ENCODE data around the gene GPX2.

DNA sequence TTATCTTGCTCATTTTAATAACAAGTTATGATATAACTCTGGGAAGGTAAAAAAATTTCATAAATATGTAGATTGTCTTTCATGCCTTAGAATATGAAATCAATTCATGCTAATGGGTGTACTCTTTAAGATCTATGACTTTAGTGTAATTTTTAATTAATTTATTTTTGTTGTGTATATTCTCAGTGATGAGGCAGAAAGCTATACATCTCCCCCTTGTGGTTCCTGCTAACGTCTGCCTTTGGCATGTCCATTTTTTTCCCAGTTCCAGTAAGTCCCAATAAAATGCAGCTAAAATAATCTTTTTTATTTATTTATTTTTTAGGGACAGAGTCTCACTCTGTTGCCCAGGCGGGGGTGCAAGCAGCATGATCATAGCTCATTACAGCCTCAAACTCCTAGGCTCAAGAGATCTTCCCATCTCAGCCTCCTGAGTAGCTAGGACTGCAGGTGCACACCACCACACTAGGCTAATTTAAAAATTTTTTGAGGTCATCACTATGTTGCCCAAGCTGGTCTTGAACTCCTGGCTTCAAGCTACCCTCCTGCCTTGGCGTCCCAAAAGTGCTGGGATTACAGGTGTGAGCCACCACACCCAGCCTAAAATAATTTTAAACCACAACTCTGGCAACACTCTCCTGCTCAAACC lies 31.6 kb downstream of the GPX2 start:
- TF ChIP-seq, protein P1, sequence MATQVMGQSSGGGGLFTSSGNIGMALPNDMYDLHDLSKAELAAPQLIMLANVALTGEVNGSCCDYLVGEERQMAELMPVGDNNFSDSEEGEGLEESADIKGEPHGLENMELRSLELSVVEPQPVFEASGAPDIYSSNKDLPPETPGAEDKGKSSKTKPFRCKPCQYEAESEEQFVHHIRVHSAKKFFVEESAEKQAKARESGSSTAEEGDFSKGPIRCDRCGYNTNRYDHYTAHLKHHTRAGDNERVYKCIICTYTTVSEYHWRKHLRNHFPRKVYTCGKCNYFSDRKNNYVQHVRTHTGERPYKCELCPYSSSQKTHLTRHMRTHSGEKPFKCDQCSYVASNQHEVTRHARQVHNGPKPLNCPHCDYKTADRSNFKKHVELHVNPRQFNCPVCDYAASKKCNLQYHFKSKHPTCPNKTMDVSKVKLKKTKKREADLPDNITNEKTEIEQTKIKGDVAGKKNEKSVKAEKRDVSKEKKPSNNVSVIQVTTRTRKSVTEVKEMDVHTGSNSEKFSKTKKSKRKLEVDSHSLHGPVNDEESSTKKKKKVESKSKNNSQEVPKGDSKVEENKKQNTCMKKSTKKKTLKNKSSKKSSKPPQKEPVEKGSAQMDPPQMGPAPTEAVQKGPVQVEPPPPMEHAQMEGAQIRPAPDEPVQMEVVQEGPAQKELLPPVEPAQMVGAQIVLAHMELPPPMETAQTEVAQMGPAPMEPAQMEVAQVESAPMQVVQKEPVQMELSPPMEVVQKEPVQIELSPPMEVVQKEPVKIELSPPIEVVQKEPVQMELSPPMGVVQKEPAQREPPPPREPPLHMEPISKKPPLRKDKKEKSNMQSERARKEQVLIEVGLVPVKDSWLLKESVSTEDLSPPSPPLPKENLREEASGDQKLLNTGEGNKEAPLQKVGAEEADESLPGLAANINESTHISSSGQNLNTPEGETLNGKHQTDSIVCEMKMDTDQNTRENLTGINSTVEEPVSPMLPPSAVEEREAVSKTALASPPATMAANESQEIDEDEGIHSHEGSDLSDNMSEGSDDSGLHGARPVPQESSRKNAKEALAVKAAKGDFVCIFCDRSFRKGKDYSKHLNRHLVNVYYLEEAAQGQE (IDR thresholded peaks at IDR 0.05; ENCODE audit: low read depth, low read length), result no peak
- no peak for TF ChIP-seq BHLHE40 (IDR thresholded peaks at IDR 0.05; ENCODE audit: borderline replicate concordance in 1 of 2, low read depth in 2 of 2, low read length in 1 of 2)

Measured in GM12878 (cell line).